SK-N-SH (cell line): ENCODE data around the gene F2. TPM values are rescaled to one million over a fixed set of nuclear protein-coding genes. Genes with fewer than 3 reads are reported as not detected.

Experiments used
- CTCF ChIA-PET: fragments of 300-600, 350-600 bp; formaldehyde crosslinking; extraction: SDS; loops from one replicate; lab custom pipeline; 2021; lab: Yijun Ruan, JAX
- POLR2A ChIA-PET: fragments of 350-600 bp; sonication (Branson Sonifier 250); formaldehyde crosslinking; extraction: SDS; loops from one replicate; lab custom pipeline; 2020; ENCODE audit warnings: antibody characterized with exemption, inconsistent platforms; lab: Yijun Ruan, JAX
- DNase-seq: peaks from one replicate; pipeline ENCODE4 v3.0.0; 2012
- H2AFZ ChIP-seq: fragments of 200-600 bp; sonication (generic); 2 replicates; pipeline ENCODE4 v1.8.1; 2016; ENCODE audit warnings: antibody characterized with exemption, mild to moderate bottlenecking, low read depth
- H3F3A ChIP-seq: fragments of 200-600 bp; sonication (generic); replicated peaks from 2 replicates; pipeline ENCODE3; 2016; ENCODE audit warnings: antibody characterized with exemption, mild to moderate bottlenecking; ENCODE audit not compliant: insufficient read depth
- H3K27ac ChIP-seq, 2 experiments: fragments of 200-500 bp in 1 of 2; fragments of 200-600 bp in 1 of 2; sonication (Bioruptor generic) in 1 of 2; sonication (generic), shearing (Covaris generic) in 1 of 2; 2 replicates each; pipeline versions ENCODE4 v1.5.1 to v1.6.1; 2014 to 2016; ENCODE audit warnings: low read depth in 2 of 2, inconsistent platforms in 1 of 2, low read length in 1 of 2, mild to moderate bottlenecking in 1 of 2, mixed read lengths in 1 of 2
- H3K27me3 ChIP-seq: fragments of 200-600 bp; sonication (generic), shearing (Covaris generic); 2 replicates; pipeline ENCODE4 v1.6.1; 2016; ENCODE audit warnings: mixed run types; ENCODE audit not compliant: insufficient read depth
- H3K36me3 ChIP-seq, 2 experiments: fragments of 200-500 bp in 1 of 2; fragments of 200-600 bp in 1 of 2; sonication (Bioruptor generic) in 1 of 2; sonication (generic) in 1 of 2; replicated peaks in 1 of 2; 2 replicates each; pipeline versions ENCODE3 to v1.5.1; 2014 to 2016; ENCODE audit warnings: low read length in 1 of 2, mild to moderate bottlenecking in 1 of 2; ENCODE audit not compliant: insufficient read depth in 2 of 2, control insufficient read depth in 1 of 2
- H3K4me1 ChIP-seq, 2 experiments: fragments of 200-500 bp in 1 of 2; fragments of 200-600 bp in 1 of 2; sonication (Bioruptor generic) in 1 of 2; sonication (generic), shearing (Covaris generic) in 1 of 2; 2 replicates each; pipeline versions ENCODE4 v1.5.1 to v1.6.1; 2014 to 2016; ENCODE audit warnings: low read depth in 1 of 2, low read length in 1 of 2, mixed run types in 1 of 2; ENCODE audit not compliant: insufficient read depth in 2 of 2, control insufficient read depth in 1 of 2
- H3K4me2 ChIP-seq: fragments of 200-600 bp; sonication (generic), shearing (Covaris generic); 2 replicates; pipeline ENCODE4 v1.6.1; 2017; ENCODE audit warnings: mixed run types
- H3K4me3 ChIP-seq, 2 experiments: fragments of 200-500 bp in 1 of 2; fragments of 200-600 bp in 1 of 2; sonication (Bioruptor generic) in 1 of 2; sonication (generic), shearing (Covaris generic) in 1 of 2; 2 replicates each; pipeline versions ENCODE4 v1.5.1 to v1.8.1; 2014 to 2016; ENCODE audit warnings: low read depth in 2 of 2, inconsistent platforms in 1 of 2, low read length in 1 of 2, mild to moderate bottlenecking in 1 of 2, mixed read lengths in 1 of 2, moderate library complexity in 1 of 2
- H3K79me2 ChIP-seq: fragments of 200-600 bp; sonication (generic); 2 replicates; pipeline ENCODE4 v1.8.1; 2017; ENCODE audit warnings: mild to moderate bottlenecking; ENCODE audit not compliant: insufficient read depth
- H3K9ac ChIP-seq: fragments of 200-600 bp; sonication (generic); 2 replicates; pipeline ENCODE4 v1.6.1; 2017; ENCODE audit warnings: mixed run types
- H3K9me2 ChIP-seq: fragments of 200-600 bp; sonication (generic); 2 replicates; pipeline ENCODE4 v1.6.1; 2017; ENCODE audit warnings: mixed run types
- H3K9me3 ChIP-seq: fragments of 200-600 bp; sonication (generic); 2 replicates; pipeline ENCODE4 v1.6.1; 2017; ENCODE audit warnings: mixed run types, mild to moderate bottlenecking, moderate library complexity
- H4K20me1 ChIP-seq: fragments of 200-600 bp; sonication (generic); 2 replicates; pipeline ENCODE4 v1.6.1; 2017; ENCODE audit warnings: mild to moderate bottlenecking, mixed run types; ENCODE audit not compliant: insufficient read depth
- ELF1 ChIP-seq: IDR thresholded peaks from 2 replicates; pipeline ENCODE4 v1.4.0; 2012
- EZH2phosphoT487 ChIP-seq: fragments of 200-600 bp; sonication (generic); IDR thresholded peaks from 2 replicates; pipeline ENCODE4 v1.6.1; 2017; ENCODE audit warnings: low read depth, mixed run types, mild to moderate bottlenecking, antibody characterized with exemption, moderate library complexity, borderline replicate concordance
- FOXJ3 ChIP-seq: sonication (generic); formaldehyde crosslinking; IDR thresholded peaks from 2 replicates; pipeline ENCODE4 v1.5.1; 2020; ENCODE audit warnings: mild to moderate bottlenecking, missing genetic modification reagents
- FOXM1 ChIP-seq: IDR thresholded peaks from 2 replicates; pipeline ENCODE4 v1.4.0; 2012; ENCODE audit warnings: low read depth, mild to moderate bottlenecking
- GABPA ChIP-seq: IDR thresholded peaks from 2 replicates; pipeline ENCODE4 v1.4.0; 2012; ENCODE audit warnings: low read depth, mild to moderate bottlenecking
- GATA2 ChIP-seq: sonication (generic); formaldehyde crosslinking; IDR thresholded peaks from 2 replicates; pipeline ENCODE4 v1.5.0; 2020; ENCODE audit warnings: mild to moderate bottlenecking, missing genetic modification reagents
- JUND ChIP-seq: IDR thresholded peaks from 2 replicates; pipeline ENCODE4 v1.4.0; 2012
- MXI1 ChIP-seq: IDR thresholded peaks from 2 replicates; pipeline ENCODE4 v1.6.1; 2012; ENCODE audit warnings: mild to moderate bottlenecking, low read depth, low read length, improper control_type of control experiment
- NFIC ChIP-seq: IDR thresholded peaks from 2 replicates; pipeline ENCODE4 v1.4.0; 2012; ENCODE audit warnings: borderline replicate concordance
- POLR2AphosphoS5 ChIP-seq: IDR thresholded peaks from 2 replicates; pipeline ENCODE4 v1.6.1; 2012; ENCODE audit warnings: low read depth, low read length
- RAD21 ChIP-seq: IDR thresholded peaks from 2 replicates; pipeline ENCODE4 v1.6.1; 2012; ENCODE audit warnings: mild to moderate bottlenecking, low read length
- RCOR1 ChIP-seq: fragments of 150-350 bp; IDR thresholded peaks from 2 replicates; pipeline ENCODE4 v1.6.1; 2017; ENCODE audit warnings: antibody characterized with exemption, low read length
- RFX5 ChIP-seq: IDR thresholded peaks from 2 replicates; pipeline ENCODE4 v1.6.1; 2012; ENCODE audit warnings: mild to moderate bottlenecking, improper control_type of control experiment, low read length
- SIN3A ChIP-seq: IDR thresholded peaks from 2 replicates; pipeline ENCODE4 v1.6.1; 2012; ENCODE audit warnings: low read depth, mild to moderate bottlenecking, low read length, moderate library complexity, borderline replicate concordance
- SMC3 ChIP-seq: IDR thresholded peaks from 2 replicates; pipeline ENCODE4 v1.6.1; 2012; ENCODE audit warnings: low read depth, low read length, improper control_type of control experiment
- TAF1 ChIP-seq: IDR thresholded peaks from 2 replicates; pipeline ENCODE4 v1.6.1; 2012; ENCODE audit warnings: low read depth, mild to moderate bottlenecking, low read length, moderate library complexity, borderline replicate concordance
- TEAD4 ChIP-seq: IDR thresholded peaks from 2 replicates; pipeline ENCODE4 v1.4.0; 2012; ENCODE audit warnings: mild to moderate bottlenecking, borderline replicate concordance; ENCODE audit not compliant: insufficient read depth
- USF1 ChIP-seq: IDR thresholded peaks from 2 replicates; pipeline ENCODE4 v1.4.0; 2012; ENCODE audit warnings: low read depth, borderline replicate concordance
- USF2 ChIP-seq: fragments of 150-350 bp; IDR thresholded peaks from 2 replicates; pipeline ENCODE4 v1.6.1; 2017; ENCODE audit warnings: antibody characterized with exemption, low read length, low read depth, borderline replicate concordance
- YY1 ChIP-seq: IDR thresholded peaks from 2 replicates; pipeline ENCODE4 v1.4.0; 2012; ENCODE audit warnings: low read depth, mild to moderate bottlenecking
- WGBS: methylation state at CpG from one replicate; pipeline ENCODE4 v1.1.6; 2017; ENCODE audit warnings: low lambda C conversion rate; 5-methylcytosine and 5-hydroxymethylcytosine counted together
- polyA plus RNA-seq, 3 experiments: library from polyadenylated mRNA; depleted of rRNA; stranded (reverse); fragments of >200 nt; gene quantifications; 2 replicates each; pipeline ENCODE4 v1.2.3, GENCODE V29; 2012

Gene F2
- polyA plus RNA-seq, 1 of the 3 experiments (the other 2 are of a cell fraction), result 0.07 TPM

GRCh38 chr11:46741600-46742484, 22.8 kb downstream of the F2 start:
- Histone ChIP-seq H2AFZ (no peak overlapping the region), H3K27ac (no peak overlapping the region), H4K20me1 (no peaks in the 10 kb centered on the region), H3K27me3 (no peaks in the 10 kb centered on the region), H3K9me2 (no peaks in the 10 kb centered on the region), H3K79me2 (no peaks in the 10 kb centered on the region), H3F3A (peaks cover 4% of the 10 kb centered on the region)
- WGBS, result 74% methylated on average over 12 of the region's 12 CpGs
- POLR2A ChIA-PET, result no interaction called here
- CTCF ChIA-PET, result no interaction called here
- DNase-seq, result no peak
- TF ChIP-seq TAF1 (no peak), SIN3A (no peak), RCOR1 (no peak), RAD21 (no peak), GATA2 (CRISPR knock-in tag) (no peak), TEAD4 (no peak), SMC3 (no peak), EZH2phosphoT487 (no peak)
- TF ChIP-seq, all 33 proteins: peak for 0
- no peak overlapping the region for H3K4me2 ChIP-seq
- no peak overlapping the region for H3K9ac ChIP-seq
- H3K9me3 ChIP-seq, result no peaks in the 10 kb centered on the region
- peaks cover 41 to 46% of the 10 kb centered on the region in 2 experiments for H3K36me3 ChIP-seq
- no peak overlapping the region for H3K4me3 ChIP-seq
- H3K4me1 ChIP-seq, result no peaks in the 10 kb centered on the region

- Histone ChIP-seq H3F3A (peaks cover 4% of the 10 kb centered on the region), H3K4me2 (no peak overlapping the region), H3K9ac (no peak overlapping the region), H3K4me3 (no peak overlapping the region), H3K27ac (no peak overlapping the region), H3K79me2 (no peaks in the 10 kb centered on the region), H2AFZ (no peak overlapping the region), H4K20me1 (no peaks in the 10 kb centered on the region), H3K4me1 (no peaks in the 10 kb centered on the region), H3K36me3 (peaks cover 51 to 52% of the 10 kb centered on the region in 2 experiments), H3K27me3 (no peaks in the 10 kb centered on the region), H3K9me2 (no peaks in the 10 kb centered on the region), H3K9me3 (no peaks in the 10 kb centered on the region)
- DNase-seq, result no peak
- POLR2A ChIA-PET, result no interaction called here
- WGBS, result 98% methylated on average over 2 of the region's 2 CpGs
- CTCF ChIA-PET, result interaction anchor here (0.8 kb wide), 1 partner anchor 94 kb away, joined by 3 read pairs; no protein-coding TSS in a partner anchor
- TF ChIP-seq NFIC, result no peak
- no peak for TF ChIP-seq RCOR1
- TF ChIP-seq USF1, result no peak
- TF ChIP-seq JUND, result no peak
- no peak for TF ChIP-seq FOXJ3 (CRISPR knock-in tag)
- TF ChIP-seq RFX5, result no peak
- TF ChIP-seq POLR2AphosphoS5, result no peak
- TF ChIP-seq GABPA, result no peak
- no peak for TF ChIP-seq ELF1
- no peak for TF ChIP-seq FOXM1
- TF ChIP-seq TEAD4, result no peak
- TF ChIP-seq USF2, result no peak
- TF ChIP-seq YY1, result no peak
- no peak for TF ChIP-seq MXI1
Measured at GRCh38 chr11:46743043-46743442, 24.0 kb downstream of the F2 start.
